ENCODE results near the gene CELF2.

The CELF2 gene

GRCh38 chr10:11231285-11231684, 213.6 kb downstream of the CELF2 start:
- H3K9me3 ChIP-seq (ENCODE audit: insufficient read depth, low read depth, low read length) = no peaks in the 10 kb centered on the region
- no peak overlapping the region for H3K4me3 ChIP-seq (ENCODE audit: low read length)
- H3K27ac ChIP-seq (ENCODE audit: low read depth, low read length) = no peak overlapping the region
- H3K4me1 ChIP-seq (ENCODE audit: insufficient read depth, low read length) = peaks cover 8% of the 10 kb centered on the region
- no peaks in the 10 kb centered on the region for H3K27me3 ChIP-seq (ENCODE audit: insufficient read depth, low read length)
- H3K9ac ChIP-seq (ENCODE audit: low read depth, low read length) = no peak overlapping the region
- H3K36me3 ChIP-seq (ENCODE audit: insufficient read depth, low read length) = no peaks in the 10 kb centered on the region
- WGBS = 87% methylated on average over 3 of the region's 3 CpGs

- Histone ChIP-seq H3K36me3 (ENCODE audit: insufficient read depth, low read length) (no peaks in the 10 kb centered on the region), H3K9ac (ENCODE audit: low read depth, low read length) (no peak overlapping the region), H3K27me3 (ENCODE audit: insufficient read depth, low read length) (no peaks in the 10 kb centered on the region), H3K27ac (ENCODE audit: low read depth, low read length) (no peak overlapping the region), H3K4me1 (ENCODE audit: insufficient read depth, low read length) (peaks cover 7% of the 10 kb centered on the region; the same call in 1 of the 2 replicates), H3K9me3 (ENCODE audit: insufficient read depth, low read depth, low read length) (no peaks in the 10 kb centered on the region), H3K4me3 (ENCODE audit: low read length) (no peak overlapping the region)
- 88% methylated on average over 8 of the region's 8 CpGs for WGBS
Measured at GRCh38 chr10:11232222-11232961, 214.7 kb downstream of the CELF2 start.

GRCh38 chr10:11234857-11235531, 217.3 kb downstream of the CELF2 start:
- no peak overlapping the region for H3K27ac ChIP-seq (ENCODE audit: low read depth, low read length)
- WGBS = 95% methylated on average over 6 of the region's 6 CpGs
- no peak overlapping the region for H3K9ac ChIP-seq (ENCODE audit: low read depth, low read length)
- H3K9me3 ChIP-seq (ENCODE audit: insufficient read depth, low read depth, low read length) = no peaks in the 10 kb centered on the region
- no peaks in the 10 kb centered on the region for H3K36me3 ChIP-seq (ENCODE audit: insufficient read depth, low read length)
- H3K4me1 ChIP-seq (ENCODE audit: insufficient read depth, low read length) = peaks cover 7% of the 10 kb centered on the region; the same call in 1 of the 2 replicates
- H3K27me3 ChIP-seq (ENCODE audit: insufficient read depth, low read length) = no peaks in the 10 kb centered on the region
- no peak overlapping the region for H3K4me3 ChIP-seq (ENCODE audit: low read length)

GRCh38 chr10:11235771-11236170, 218.1 kb downstream of the CELF2 start:
- peaks cover 7% of the 10 kb centered on the region; the same call in 1 of the 2 replicates for H3K4me1 ChIP-seq (ENCODE audit: insufficient read depth, low read length)

GRCh38 chr10:11236234-11236633, 218.6 kb downstream of the CELF2 start:
- WGBS = 74% methylated on average over 2 of the region's 2 CpGs
- Histone ChIP-seq H3K36me3 (ENCODE audit: insufficient read depth, low read length) (no peaks in the 10 kb centered on the region), H3K9me3 (ENCODE audit: insufficient read depth, low read depth, low read length) (no peaks in the 10 kb centered on the region), H3K4me3 (ENCODE audit: low read length) (no peak overlapping the region), H3K27me3 (ENCODE audit: insufficient read depth, low read length) (no peaks in the 10 kb centered on the region), H3K27ac (ENCODE audit: low read depth, low read length) (no peak overlapping the region), H3K4me1 (ENCODE audit: insufficient read depth, low read length) (peaks cover 7% of the 10 kb centered on the region; the same call in 1 of the 2 replicates), H3K9ac (ENCODE audit: low read depth, low read length) (no peak overlapping the region)

More at GRCh38 chr10:11235771-11236170, 218.1 kb downstream of the CELF2 start:
- Histone ChIP-seq H3K27ac (ENCODE audit: low read depth, low read length) (no peak overlapping the region), H3K27me3 (ENCODE audit: insufficient read depth, low read length) (no peaks in the 10 kb centered on the region), H3K9me3 (ENCODE audit: insufficient read depth, low read depth, low read length) (no peaks in the 10 kb centered on the region), H3K4me3 (ENCODE audit: low read length) (no peak overlapping the region), H3K36me3 (ENCODE audit: insufficient read depth, low read length) (no peaks in the 10 kb centered on the region), H3K9ac (ENCODE audit: low read depth, low read length) (no peak overlapping the region)
- 98% methylated on average over 3 of the region's 4 CpGs for WGBS

GRCh38 chr10:11237571-11237970, 219.9 kb downstream of the CELF2 start:
- WGBS = 97% methylated on average over 7 of the region's 7 CpGs
- H3K9ac ChIP-seq (ENCODE audit: low read depth, low read length) = no peak overlapping the region
- peaks cover 7% of the 10 kb centered on the region; the same call in 1 of the 2 replicates for H3K4me1 ChIP-seq (ENCODE audit: insufficient read depth, low read length)
- H3K4me3 ChIP-seq (ENCODE audit: low read length) = no peak overlapping the region
- H3K27me3 ChIP-seq (ENCODE audit: insufficient read depth, low read length) = no peaks in the 10 kb centered on the region
- H3K27ac ChIP-seq (ENCODE audit: low read depth, low read length) = no peak overlapping the region
- no peaks in the 10 kb centered on the region for H3K9me3 ChIP-seq (ENCODE audit: insufficient read depth, low read depth, low read length)
- no peaks in the 10 kb centered on the region for H3K36me3 ChIP-seq (ENCODE audit: insufficient read depth, low read length)

- Histone ChIP-seq H3K36me3 (ENCODE audit: insufficient read depth, low read length) (no peaks in the 10 kb centered on the region), H3K27me3 (ENCODE audit: insufficient read depth, low read length) (no peaks in the 10 kb centered on the region), H3K27ac (ENCODE audit: low read depth, low read length) (no peak overlapping the region), H3K4me3 (ENCODE audit: low read length) (no peak overlapping the region), H3K4me1 (ENCODE audit: insufficient read depth, low read length) (peaks cover 7% of the 10 kb centered on the region; the same call in 1 of the 2 replicates), H3K9me3 (ENCODE audit: insufficient read depth, low read depth, low read length) (no peaks in the 10 kb centered on the region), H3K9ac (ENCODE audit: low read depth, low read length) (no peak overlapping the region)
- 91% methylated on average over 3 of the region's 4 CpGs for WGBS
Measured at GRCh38 chr10:11238893-11239292, 221.2 kb downstream of the CELF2 start.

- H3K4me1 ChIP-seq (ENCODE audit: insufficient read depth, low read length) = no peaks in the 10 kb centered on the region
- H3K27me3 ChIP-seq (ENCODE audit: insufficient read depth, low read length) = no peaks in the 10 kb centered on the region
- no peak overlapping the region for H3K4me3 ChIP-seq (ENCODE audit: low read length)
- H3K9me3 ChIP-seq (ENCODE audit: insufficient read depth, low read depth, low read length) = no peaks in the 10 kb centered on the region
- no peak overlapping the region for H3K27ac ChIP-seq (ENCODE audit: low read depth, low read length)
- no peak overlapping the region for H3K9ac ChIP-seq (ENCODE audit: low read depth, low read length)
- no peaks in the 10 kb centered on the region for H3K36me3 ChIP-seq (ENCODE audit: insufficient read depth, low read length)
- WGBS = 96% methylated on average over 6 of the region's 7 CpGs
Measured at GRCh38 chr10:11240641-11241040, 223.0 kb downstream of the CELF2 start.

- Histone ChIP-seq H3K27me3 (ENCODE audit: insufficient read depth, low read length) (no peaks in the 10 kb centered on the region), H3K4me3 (ENCODE audit: low read length) (no peak overlapping the region), H3K4me1 (ENCODE audit: insufficient read depth, low read length) (no peaks in the 10 kb centered on the region), H3K9ac (ENCODE audit: low read depth, low read length) (no peak overlapping the region), H3K27ac (ENCODE audit: low read depth, low read length) (no peak overlapping the region), H3K9me3 (ENCODE audit: insufficient read depth, low read depth, low read length) (no peaks in the 10 kb centered on the region), H3K36me3 (ENCODE audit: insufficient read depth, low read length) (no peaks in the 10 kb centered on the region)
- 91% methylated on average over 25 of the region's 25 CpGs for WGBS
Measured at GRCh38 chr10:11242443-11243387, 225.0 kb downstream of the CELF2 start.

GRCh38 chr10:11243425-11244222, 226.0 kb downstream of the CELF2 start:
- H3K4me3 ChIP-seq (ENCODE audit: low read length) = no peak overlapping the region
- no peak overlapping the region for H3K9ac ChIP-seq (ENCODE audit: low read depth, low read length)
- H3K9me3 ChIP-seq (ENCODE audit: insufficient read depth, low read depth, low read length) = no peaks in the 10 kb centered on the region
- H3K27me3 ChIP-seq (ENCODE audit: insufficient read depth, low read length) = no peaks in the 10 kb centered on the region
- H3K36me3 ChIP-seq (ENCODE audit: insufficient read depth, low read length) = no peaks in the 10 kb centered on the region
- peaks cover 1% of the 10 kb centered on the region; the same call in 1 of the 2 replicates for H3K4me1 ChIP-seq (ENCODE audit: insufficient read depth, low read length)
- WGBS = 94% methylated on average over 12 of the region's 12 CpGs
- no peak overlapping the region for H3K27ac ChIP-seq (ENCODE audit: low read depth, low read length)

Measured in HUES64 (cell line).